Measurements from ENCODE around the gene TECR. TPM values are rescaled to one million over a fixed set of nuclear protein-coding genes. Genes with fewer than 3 reads are reported as not detected.

The TECR gene
- total and polyA plus RNA-seq, 2 donors (not counting 3 experiments of a cell fraction or from before 2014, with no cell fraction given): 109 to 193 TPM

DNA sequence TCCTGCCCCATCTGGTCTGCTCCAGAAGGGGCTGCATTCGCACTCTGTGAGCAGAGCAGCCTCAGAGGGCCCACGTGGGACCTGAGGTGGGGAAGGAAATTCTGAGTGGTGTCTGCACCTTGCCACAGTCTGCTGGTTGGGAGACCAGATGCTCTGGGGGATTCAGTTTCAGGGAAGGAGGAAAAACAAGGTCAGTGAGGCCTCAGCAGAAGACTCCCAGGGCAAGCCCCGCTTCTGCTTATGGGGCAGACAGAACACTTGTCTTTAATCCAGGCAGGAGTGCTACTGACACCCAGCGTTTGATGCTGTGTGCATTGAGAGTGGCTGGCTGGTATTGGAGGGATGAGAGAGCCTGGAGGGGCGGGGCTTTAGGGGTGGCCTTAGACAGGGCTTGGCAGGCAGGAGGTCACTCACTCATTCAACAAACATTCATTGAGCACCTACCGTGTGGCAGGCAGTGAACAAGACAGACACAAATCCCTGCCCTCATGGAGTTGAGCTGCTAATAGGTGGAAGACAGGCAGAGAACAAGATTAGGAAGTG, 48.6 kb downstream of the TECR start:
- Histone ChIP-seq H3K27ac (ENCODE audit: insufficient read depth, low read depth, low read length) (no peak overlapping the region), H3K4me3 (replicated peaks in 1 of 3; ENCODE audit: insufficient read depth in 1 of 3, low read depth in 1 of 3, low read length in 3 of 3) (no peak overlapping the region), H3K79me2 (ENCODE audit: control insufficient read depth, insufficient read depth, low read length) (no peaks in the 10 kb centered on the region), H3K4me1 (ENCODE audit: control insufficient read depth, extremely low read depth, insufficient read depth, low read length) (no peaks in the 10 kb centered on the region), H3K4me2 (ENCODE audit: insufficient read depth, low read length) (no peak overlapping the region), H4K20me1 (replicated peaks; ENCODE audit: control insufficient read depth, extremely low read depth, insufficient read depth, low read length) (no peaks in the 10 kb centered on the region), H3K9me1 (replicated peaks; ENCODE audit: control insufficient read depth, extremely low read depth, insufficient read depth, low read length) (no peaks in the 10 kb centered on the region), H3K27me3 (ENCODE audit: control insufficient read depth in 2 of 2, insufficient read depth in 2 of 2, low read length in 2 of 2) (no peaks in the 10 kb centered on the region), H2AFZ (ENCODE audit: low read depth, low read length) (no peak overlapping the region), H3K36me3 (ENCODE audit: control insufficient read depth in 2 of 2, extremely low read depth in 1 of 2, insufficient read depth in 2 of 2, low read length in 2 of 2) (no peaks in the 10 kb centered on the region), H3K9me3 (replicated peaks; ENCODE audit: control insufficient read depth, insufficient read depth, low read length) (no peaks in the 10 kb centered on the region), H3K9ac (replicated peaks; ENCODE audit: extremely low read depth, insufficient read depth, low read length) (no peak overlapping the region)
- CTCF ChIA-PET: interaction anchor here (12.1 kb wide), 1 partner anchor 109 kb away, joined by 342 read pairs; the partner anchor contains the start of gene ZNF333
- dilution Hi-C loops (cut with MboI; ENCODE audit: extremely low pct_ligation_motif_present, low sequenced_read_pairs) (no loop called here), intact Hi-C loops (cut with micrococcal nuclease) (no loop called here)
- no peak for TF ChIP-seq JUN (IDR thresholded peaks at IDR 0.05; ENCODE audit: borderline replicate concordance, insufficient read depth, insufficient read length, low read depth)
- TF ChIP-seq, protein P1, sequence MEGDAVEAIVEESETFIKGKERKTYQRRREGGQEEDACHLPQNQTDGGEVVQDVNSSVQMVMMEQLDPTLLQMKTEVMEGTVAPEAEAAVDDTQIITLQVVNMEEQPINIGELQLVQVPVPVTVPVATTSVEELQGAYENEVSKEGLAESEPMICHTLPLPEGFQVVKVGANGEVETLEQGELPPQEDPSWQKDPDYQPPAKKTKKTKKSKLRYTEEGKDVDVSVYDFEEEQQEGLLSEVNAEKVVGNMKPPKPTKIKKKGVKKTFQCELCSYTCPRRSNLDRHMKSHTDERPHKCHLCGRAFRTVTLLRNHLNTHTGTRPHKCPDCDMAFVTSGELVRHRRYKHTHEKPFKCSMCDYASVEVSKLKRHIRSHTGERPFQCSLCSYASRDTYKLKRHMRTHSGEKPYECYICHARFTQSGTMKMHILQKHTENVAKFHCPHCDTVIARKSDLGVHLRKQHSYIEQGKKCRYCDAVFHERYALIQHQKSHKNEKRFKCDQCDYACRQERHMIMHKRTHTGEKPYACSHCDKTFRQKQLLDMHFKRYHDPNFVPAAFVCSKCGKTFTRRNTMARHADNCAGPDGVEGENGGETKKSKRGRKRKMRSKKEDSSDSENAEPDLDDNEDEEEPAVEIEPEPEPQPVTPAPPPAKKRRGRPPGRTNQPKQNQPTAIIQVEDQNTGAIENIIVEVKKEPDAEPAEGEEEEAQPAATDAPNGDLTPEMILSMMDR (IDR thresholded peaks at IDR 0.05; ENCODE audit: extremely low read depth in 1 of 2, insufficient read depth in 1 of 2, low read depth in 1 of 2, low read length in 2 of 2): no peak
- TF ChIP-seq POLR2AphosphoS5 (IDR thresholded peaks at IDR 0.05; ENCODE audit: insufficient read depth, low read depth, low read length): no peak
- TF ChIP-seq FOS (IDR thresholded peaks at IDR 0.05; ENCODE audit: borderline replicate concordance, insufficient read depth, low read length): no peak
- TF ChIP-seq, protein P2, sequence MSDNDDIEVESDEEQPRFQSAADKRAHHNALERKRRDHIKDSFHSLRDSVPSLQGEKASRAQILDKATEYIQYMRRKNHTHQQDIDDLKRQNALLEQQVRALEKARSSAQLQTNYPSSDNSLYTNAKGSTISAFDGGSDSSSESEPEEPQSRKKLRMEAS (IDR thresholded peaks at IDR 0.05; ENCODE audit: insufficient read depth, insufficient read length): no peak
- no peak for TF ChIP-seq GATA2 (IDR thresholded peaks at IDR 0.05; ENCODE audit: insufficient read depth, insufficient read length, low read depth, low read length)
- no peak for TF ChIP-seq POLR2A (IDR thresholded peaks at IDR 0.05; ENCODE audit: low read depth, low read length)
- no peak for TF ChIP-seq MYC (IDR thresholded peaks at IDR 0.05; ENCODE audit: low read depth, low read length)
- no peak for TF ChIP-seq EZH2 (IDR thresholded peaks at IDR 0.05; ENCODE audit: borderline replicate concordance, low read depth, low read length, severe bottlenecking)
- POLR2A ChIA-PET: no interaction called here
- no peak for FAIRE-seq
- no TSS peak for BruUV-seq (replicated peaks)
- DNase-seq (ENCODE audit: low read depth, low spot score): no peak
